Peyer's patch (tissue), 4 donors: Measurements from ENCODE around the gene OR13C4. TPM values are rescaled to one million over a fixed set of nuclear protein-coding genes. Genes with fewer than 3 reads are reported as not detected.

Experiments
- DNase-seq, 3 donors: peaks; one replicate each; pipeline ENCODE4 v3.0.0-alpha.2; 2017 to 2019
- H3K27ac ChIP-seq, 4 donors: fragments of 200-600 bp; sonication (generic); one replicate each; pipeline ENCODE4 v1.5.1; 2016 to 2019
- H3K27me3 ChIP-seq, 2 donors: fragments of 200-600 bp; sonication (generic); one replicate each; pipeline ENCODE4 v1.5.1; 2019
- H3K36me3 ChIP-seq, 3 donors: fragments of 200-600 bp; sonication (generic); one replicate each; pipeline ENCODE4 v1.5.1; 2016 to 2019
- H3K4me1 ChIP-seq, 4 donors: fragments of 200-600 bp; sonication (generic); one replicate each; pipeline ENCODE4 v1.5.1; 2016 to 2019
- H3K4me3 ChIP-seq, 4 donors: fragments of 200-600 bp; sonication (generic); 1 replicate in 3 of 4; 2 replicates in 1 of 4; pipeline ENCODE4 v1.5.1; 2016 to 2019; ENCODE audit warnings: mild to moderate bottlenecking in 1 of 4
- H3K9me3 ChIP-seq, 4 donors: fragments of 200-600 bp; sonication (generic); one replicate each; pipeline ENCODE4 v1.5.1; 2016 to 2019; ENCODE audit warnings: mild to moderate bottlenecking in 1 of 4
- POLR2A ChIP-seq, 2 donors: fragments of 450-650 bp; IDR thresholded peaks; one replicate each; pipeline ENCODE4 v1.5.1; 2017; ENCODE audit warnings: antibody characterized with exemption in 2 of 2, mild to moderate bottlenecking in 2 of 2, moderate library complexity in 2 of 2
- total RNA-seq, 4 donors: library from RNA; depleted of rRNA; stranded (reverse); fragments of >200 nt; gene quantifications; one replicate each; pipeline ENCODE4 v1.1.0, GENCODE V29; 2016
- TF ChIP-seq, protein P1 (sequence below), 6 experiments: fragments of 450-650 bp in 4 of 6; fragments of 200-600 bp in 2 of 6; sonication (generic) in 1 of 6; IDR thresholded peaks; one replicate each; pipeline ENCODE4 v1.5.1; 2017 to 2019; ENCODE audit warnings: antibody characterized with exemption in 6 of 6, mild to moderate bottlenecking in 3 of 6, moderate library complexity in 1 of 6

Gene OR13C4
- total RNA-seq, 4 donors from 2014 or later = not detected

DNA sequence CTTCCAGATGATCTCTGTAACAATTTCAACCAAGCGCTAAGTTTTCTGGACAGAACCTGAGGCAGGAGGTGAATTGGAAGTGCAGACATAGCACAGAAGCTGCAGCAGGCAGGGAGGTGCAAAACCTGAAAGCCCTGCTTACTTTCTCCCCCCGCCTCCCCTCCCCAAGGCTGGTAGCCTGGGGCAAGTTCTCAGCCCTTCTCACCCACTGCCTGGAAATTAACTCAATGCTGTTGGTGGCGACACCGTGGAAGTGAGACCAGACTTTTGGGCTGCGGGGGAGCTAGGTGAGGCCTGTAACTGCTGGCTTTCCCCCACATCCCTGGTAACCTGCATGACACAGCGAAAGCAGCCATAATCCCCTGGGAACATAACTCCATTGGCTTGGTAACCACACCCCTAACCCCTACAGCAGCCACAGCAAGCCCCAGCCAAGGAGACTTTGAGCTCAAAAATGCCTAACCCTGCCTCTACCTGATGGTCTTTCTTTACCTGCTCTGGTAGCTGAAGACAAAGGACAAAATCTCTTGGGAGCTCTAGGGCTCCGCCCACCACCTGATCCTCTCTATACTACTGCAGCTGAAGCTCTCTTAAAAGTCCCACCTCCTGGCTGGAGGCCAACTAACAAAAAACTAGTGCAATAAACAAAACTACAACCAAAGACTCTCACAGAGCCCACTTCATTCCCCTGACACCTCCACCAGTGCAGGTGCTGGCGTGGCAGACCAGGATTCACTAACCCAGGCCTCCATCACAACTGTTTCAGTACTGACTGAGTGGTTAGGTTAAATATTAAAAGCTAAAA lies 30.0 kb upstream of the OR13C4 start:
- Histone ChIP-seq H3K9me3 (no peaks in the 10 kb centered on the region), H3K27me3 (no peaks in the 10 kb centered on the region), H3K36me3 (no peaks in the 10 kb centered on the region), H3K4me1 (no peaks in the 10 kb centered on the region), H3K27ac (no peak overlapping the region), H3K4me3 (no peak overlapping the region)
- DNase-seq = no peak
- no peak for TF ChIP-seq POLR2A (IDR thresholded peaks at IDR 0.05)
- TF ChIP-seq, protein P1, sequence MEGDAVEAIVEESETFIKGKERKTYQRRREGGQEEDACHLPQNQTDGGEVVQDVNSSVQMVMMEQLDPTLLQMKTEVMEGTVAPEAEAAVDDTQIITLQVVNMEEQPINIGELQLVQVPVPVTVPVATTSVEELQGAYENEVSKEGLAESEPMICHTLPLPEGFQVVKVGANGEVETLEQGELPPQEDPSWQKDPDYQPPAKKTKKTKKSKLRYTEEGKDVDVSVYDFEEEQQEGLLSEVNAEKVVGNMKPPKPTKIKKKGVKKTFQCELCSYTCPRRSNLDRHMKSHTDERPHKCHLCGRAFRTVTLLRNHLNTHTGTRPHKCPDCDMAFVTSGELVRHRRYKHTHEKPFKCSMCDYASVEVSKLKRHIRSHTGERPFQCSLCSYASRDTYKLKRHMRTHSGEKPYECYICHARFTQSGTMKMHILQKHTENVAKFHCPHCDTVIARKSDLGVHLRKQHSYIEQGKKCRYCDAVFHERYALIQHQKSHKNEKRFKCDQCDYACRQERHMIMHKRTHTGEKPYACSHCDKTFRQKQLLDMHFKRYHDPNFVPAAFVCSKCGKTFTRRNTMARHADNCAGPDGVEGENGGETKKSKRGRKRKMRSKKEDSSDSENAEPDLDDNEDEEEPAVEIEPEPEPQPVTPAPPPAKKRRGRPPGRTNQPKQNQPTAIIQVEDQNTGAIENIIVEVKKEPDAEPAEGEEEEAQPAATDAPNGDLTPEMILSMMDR (IDR thresholded peaks at IDR 0.05) = no peak

DNA sequence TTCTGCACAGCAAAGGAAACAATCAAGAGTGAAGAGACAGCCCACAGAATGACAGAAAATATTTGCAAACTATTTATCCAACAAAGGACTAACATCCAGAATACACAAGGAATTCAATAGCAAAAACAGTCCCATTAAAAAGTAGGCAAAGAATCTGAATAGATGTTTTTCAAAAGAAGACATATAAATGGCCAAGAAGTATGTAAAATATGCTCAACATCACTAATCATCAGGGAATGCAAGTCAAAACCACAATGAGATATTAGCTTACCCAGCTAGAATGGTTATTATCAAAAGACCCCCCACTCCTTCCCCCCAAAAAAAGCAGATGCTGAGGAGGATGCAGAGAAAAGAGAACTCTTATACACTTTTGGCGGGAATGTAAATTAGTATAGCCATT lies 28.5 kb upstream of the OR13C4 start:
- Histone ChIP-seq H3K9me3 (no peaks in the 10 kb centered on the region), H3K4me3 (no peak overlapping the region), H3K36me3 (no peaks in the 10 kb centered on the region), H3K4me1 (no peaks in the 10 kb centered on the region), H3K27me3 (no peaks in the 10 kb centered on the region), H3K27ac (no peak overlapping the region)
- no peak for TF ChIP-seq POLR2A (IDR thresholded peaks at IDR 0.05)
- TF ChIP-seq, protein P1 (IDR thresholded peaks at IDR 0.05) = no peak
- no peak for DNase-seq

DNA sequence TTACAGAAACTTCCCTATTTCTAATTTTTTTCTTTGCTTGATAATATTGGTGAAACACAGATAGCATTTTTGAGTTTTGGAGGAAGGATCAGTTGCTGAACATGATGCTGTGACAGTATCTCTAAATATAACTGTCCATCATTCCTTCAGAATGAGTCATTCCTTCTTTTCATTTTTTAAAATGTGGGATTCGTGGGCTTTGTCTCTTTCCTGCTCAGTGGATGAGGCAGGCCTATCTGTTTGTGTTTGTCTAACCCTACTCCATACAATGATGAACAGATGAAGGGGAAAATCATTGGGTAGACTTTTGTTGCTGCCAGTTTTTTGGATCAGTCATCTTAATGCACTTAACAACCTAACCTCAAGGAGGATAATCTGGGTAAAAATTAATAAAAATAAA lies 26.3 kb upstream of the OR13C4 start:
- H3K36me3 ChIP-seq = no peaks in the 10 kb centered on the region
- H3K4me3 ChIP-seq = no peak overlapping the region
- no peaks in the 10 kb centered on the region for H3K9me3 ChIP-seq
- no peak for TF ChIP-seq POLR2A (IDR thresholded peaks at IDR 0.05)
- TF ChIP-seq, protein P1 (IDR thresholded peaks at IDR 0.05) = no peak
- no peaks in the 10 kb centered on the region for H3K4me1 ChIP-seq
- H3K27me3 ChIP-seq = no peaks in the 10 kb centered on the region
- DNase-seq = no peak
- H3K27ac ChIP-seq = no peak overlapping the region

DNA sequence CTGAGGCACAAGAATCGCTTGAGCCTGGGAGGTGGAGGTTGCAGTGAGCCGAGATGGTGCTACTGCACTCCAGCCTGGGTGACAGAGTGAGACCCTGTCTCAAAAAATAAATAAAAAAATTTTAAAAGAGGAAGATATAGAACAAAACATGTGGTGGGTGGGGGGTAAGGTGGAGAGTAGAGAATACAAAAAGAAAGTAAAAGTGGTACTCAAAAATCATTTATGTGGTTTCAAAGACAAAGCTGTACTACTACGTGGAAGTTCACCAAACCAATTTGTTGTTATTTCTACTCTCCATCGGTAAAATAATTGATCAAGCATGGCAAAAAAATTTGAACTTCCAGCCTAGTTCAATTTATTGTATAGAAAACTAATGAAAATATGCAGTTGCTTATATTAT lies 17.6 kb upstream of the OR13C4 start:
- no peaks in the 10 kb centered on the region for H3K9me3 ChIP-seq
- no peaks in the 10 kb centered on the region for H3K36me3 ChIP-seq
- H3K4me1 ChIP-seq = no peaks in the 10 kb centered on the region
- H3K4me3 ChIP-seq = no peak overlapping the region
- DNase-seq = no peak
- TF ChIP-seq, protein P1 (IDR thresholded peaks at IDR 0.05) = no peak
- TF ChIP-seq POLR2A (IDR thresholded peaks at IDR 0.05) = no peak
- H3K27ac ChIP-seq = no peak overlapping the region
- H3K27me3 ChIP-seq = no peaks in the 10 kb centered on the region

DNA sequence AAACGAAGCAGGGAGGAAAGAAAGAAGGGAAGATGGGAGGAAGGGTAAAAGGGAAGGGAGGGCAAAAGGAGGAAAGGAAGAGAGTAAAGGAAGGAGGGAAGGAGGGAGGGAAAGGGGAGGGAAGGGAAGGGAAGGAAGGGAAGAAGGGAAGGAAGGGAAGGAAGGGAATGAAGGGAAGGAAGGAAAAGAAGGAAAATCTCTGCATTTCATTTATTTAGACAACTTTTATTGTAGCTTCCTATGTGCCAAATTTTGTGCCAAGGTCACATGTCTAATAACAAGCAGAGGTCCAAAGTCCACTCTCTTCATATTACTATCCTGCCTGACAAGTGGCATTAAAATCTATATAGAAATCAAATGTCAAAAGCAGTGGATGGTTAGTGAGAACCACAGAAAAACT lies 12.3 kb upstream of the OR13C4 start:
- no peak overlapping the region for H3K4me3 ChIP-seq
- H3K9me3 ChIP-seq = no peaks in the 10 kb centered on the region
- H3K4me1 ChIP-seq = no peaks in the 10 kb centered on the region
- DNase-seq = no peak
- H3K27me3 ChIP-seq = no peaks in the 10 kb centered on the region
- TF ChIP-seq, protein P1 (IDR thresholded peaks at IDR 0.05) = no peak
- TF ChIP-seq POLR2A (IDR thresholded peaks at IDR 0.05) = no peak
- H3K36me3 ChIP-seq = no peaks in the 10 kb centered on the region
- no peak overlapping the region for H3K27ac ChIP-seq
